NCI-H2107 treated with DMSO at 0.1 percent for 48 hours (cell line): Measurements from ENCODE around the gene SPDYC.

ENCODE experiments used
- DNase-seq: peaks from one replicate; lab custom pipeline; 2025; ENCODE audit not compliant: unreplicated experiment; lab: John Stamatoyannopoulos, UW

Gene SPDYC

DNA sequence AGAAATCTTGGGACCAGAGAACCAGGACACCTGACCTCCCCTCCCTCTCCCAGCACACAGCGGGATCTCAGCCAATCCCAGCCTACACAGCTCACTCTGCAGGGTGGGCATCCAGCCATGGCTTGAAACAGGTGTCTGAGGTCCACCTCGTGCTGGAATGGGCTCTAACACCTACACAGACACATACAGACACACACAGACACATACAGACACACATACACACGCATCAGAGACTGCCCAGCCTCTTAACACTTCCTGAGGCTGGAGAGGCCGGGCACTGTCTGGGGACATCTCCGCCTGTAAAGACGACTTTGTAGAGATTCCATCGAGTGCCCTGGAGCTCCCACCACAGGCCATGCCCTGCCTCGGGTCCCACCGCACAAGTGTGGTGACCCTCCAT lies 48.4 kb downstream of the SPDYC start:
- no peak for DNase-seq

DNA sequence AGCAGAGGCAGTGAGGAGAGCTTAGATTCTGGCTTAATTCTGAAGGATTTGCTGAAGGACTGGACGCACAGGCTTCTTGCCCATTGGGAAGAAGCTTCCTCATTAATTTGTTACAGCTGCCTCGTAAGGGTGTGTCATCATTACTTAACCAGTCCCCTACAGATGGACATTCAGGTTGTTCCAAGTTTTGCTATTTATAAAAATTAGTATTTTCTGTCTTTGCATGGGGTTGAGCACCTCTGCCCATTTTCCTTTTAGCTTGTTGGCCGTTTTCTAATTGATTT lies 49.8 kb downstream of the SPDYC start:
- DNase-seq, result no peak

DNA sequence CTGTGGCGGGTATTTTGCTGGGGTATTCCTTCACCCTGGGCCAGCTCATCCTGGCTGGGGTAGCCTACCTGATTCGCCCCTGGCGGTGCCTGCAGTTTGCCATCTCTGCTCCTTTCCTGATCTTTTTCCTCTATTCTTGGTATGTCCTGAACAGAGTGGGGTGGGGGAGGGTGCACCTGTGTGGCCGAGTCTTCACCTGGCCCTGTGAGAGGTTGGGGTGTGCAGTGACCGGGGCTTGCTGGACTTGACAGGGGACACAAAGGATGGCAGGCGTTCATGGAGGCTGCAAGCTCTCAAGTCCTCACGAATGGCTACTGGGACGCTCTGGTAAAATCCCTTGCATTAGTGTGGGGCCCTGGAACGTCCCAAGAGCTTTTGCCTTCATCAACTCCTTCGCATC lies 51.0 kb downstream of the SPDYC start:
- no peak for DNase-seq
